Left hindlimb (tissue), 1 donor: Measurements from ENCODE around the gene PECR.
A peak's percentile ranks its signal among the peaks of the same experiment; 100 is the strongest.
"Not testable (repeated sequence)": the region's sequence is repeated elsewhere in the genome, so short reads cannot be mapped to it uniquely, and the experiment has no call there.

Experiments
- DNase-seq: peaks from one replicate; pipeline ENCODE4 v3.0.0-alpha.2; 2018

Gene PECR

DNA sequence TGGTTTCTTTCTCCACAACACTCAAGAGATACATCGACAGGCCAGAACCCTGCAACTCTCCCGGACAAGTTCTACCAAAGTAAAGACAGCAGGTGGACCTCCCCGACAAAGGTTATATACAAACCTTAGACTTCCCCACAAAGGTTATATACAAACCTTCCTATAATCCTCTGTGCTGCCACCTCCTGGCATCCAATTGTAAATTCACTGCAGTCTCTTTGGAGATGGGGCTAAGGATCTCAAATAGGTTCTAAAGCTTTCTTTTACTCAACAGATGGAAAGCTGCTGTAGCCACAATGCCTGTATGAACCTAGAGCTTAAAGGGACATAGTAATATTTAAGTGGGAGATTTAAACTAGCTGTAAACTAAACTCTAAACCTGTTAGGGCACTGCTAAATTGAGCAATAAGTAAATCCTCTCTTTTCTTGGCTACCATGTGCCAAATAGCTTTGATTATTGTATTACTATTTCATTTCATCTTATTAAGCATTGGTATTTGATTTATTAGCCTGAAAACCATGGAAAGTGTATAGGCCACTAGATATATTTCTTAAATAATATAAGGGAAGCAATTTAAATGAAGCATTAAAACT lies 58.5 kb downstream of the PECR start:
- DNase-seq: no peak

DNA sequence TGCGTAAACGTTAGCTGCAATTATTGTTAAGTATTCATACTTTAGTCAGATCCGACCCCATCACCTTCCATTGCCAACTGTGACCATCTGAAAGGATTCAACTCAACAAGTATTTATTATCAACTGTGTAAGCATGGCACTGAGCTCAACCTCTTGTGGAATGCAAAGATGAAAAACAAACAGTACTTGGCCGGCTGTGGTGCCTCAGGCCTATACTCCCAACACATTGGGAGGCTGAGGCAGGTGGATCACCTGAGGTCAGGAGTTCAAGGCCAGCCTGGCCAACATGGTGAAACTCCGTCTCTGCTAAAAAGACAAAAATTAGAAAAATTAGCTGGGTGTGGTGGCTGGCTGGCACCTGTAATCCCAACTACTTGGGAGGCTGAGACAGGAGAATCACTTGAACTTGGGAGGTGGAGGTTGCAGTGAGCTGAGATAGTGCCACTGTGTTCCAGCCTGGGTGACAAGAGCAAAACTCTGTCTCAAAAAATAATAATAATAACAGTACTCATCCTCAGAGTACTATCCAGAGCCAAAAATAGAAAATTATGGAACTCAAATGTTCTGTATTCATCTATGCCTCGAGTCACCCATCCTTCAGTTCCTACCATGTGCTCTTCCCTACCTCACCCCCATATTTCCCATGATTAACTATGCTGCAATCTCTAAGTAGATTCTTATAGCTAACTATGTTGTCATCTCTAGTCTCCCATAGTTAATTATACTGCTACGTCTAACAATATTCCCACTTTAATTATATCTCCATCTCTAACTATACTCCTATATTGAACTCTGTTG lies 59.6 kb downstream of the PECR start:
- DNase-seq: no peak

DNA sequence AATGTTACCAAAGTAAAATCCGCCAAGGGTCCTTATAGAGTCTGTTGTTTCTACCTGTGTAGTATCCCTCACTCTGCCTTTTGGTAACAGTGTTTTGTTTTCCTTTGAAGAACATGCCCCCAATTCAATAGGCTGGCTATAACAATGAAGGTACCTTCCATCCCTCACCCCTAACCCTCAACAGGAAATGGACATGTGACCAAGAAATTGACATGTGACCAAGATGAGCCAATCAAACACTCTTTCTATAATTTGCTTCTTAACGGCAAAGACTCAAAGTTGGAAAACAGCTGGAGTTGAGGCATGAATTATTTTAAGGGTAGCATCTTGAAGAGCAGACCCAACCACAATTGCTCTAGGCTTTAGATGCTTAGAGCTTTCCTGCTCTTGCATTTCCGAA lies 62.9 kb downstream of the PECR start:
- DNase-seq: no peak

DNA sequence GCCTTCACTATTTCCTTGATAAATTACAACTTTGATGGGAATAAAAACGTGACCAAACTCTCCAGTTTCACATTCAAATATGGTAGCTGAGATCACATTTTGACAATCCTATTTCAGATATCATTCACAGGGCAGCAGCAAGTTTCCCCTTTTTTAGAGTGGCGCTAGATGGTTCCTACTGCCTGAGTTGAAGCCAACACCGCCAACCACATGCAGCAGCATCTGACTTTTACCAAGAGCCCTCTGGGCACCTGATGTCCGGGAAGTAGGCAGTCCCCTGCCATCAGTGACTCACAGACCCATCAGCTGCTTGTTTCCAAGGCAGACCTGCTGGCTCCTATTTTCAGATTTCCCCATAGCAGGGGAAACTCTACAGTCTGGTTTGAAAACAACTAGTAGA lies 64.2 kb downstream of the PECR start:
- no peak for DNase-seq

DNA sequence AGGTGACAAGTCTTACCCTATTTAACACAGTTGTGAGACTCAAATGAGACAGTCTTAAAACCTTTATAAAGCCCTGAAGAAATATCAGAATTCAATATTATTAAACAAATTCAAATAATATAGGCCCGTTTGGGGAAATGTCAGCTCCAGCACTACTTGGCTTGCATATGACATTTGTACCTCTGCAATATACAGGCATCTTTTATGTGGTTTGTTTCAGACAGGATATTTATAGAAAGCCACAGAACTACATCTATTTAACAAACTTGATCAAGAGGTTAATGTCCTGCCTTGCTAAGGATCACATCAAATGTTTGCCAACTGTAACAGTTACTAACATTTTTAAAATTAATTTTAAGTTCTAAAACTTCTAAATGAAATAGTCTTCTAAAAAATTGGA lies 65.0 kb downstream of the PECR start:
- DNase-seq: no peak

DNA sequence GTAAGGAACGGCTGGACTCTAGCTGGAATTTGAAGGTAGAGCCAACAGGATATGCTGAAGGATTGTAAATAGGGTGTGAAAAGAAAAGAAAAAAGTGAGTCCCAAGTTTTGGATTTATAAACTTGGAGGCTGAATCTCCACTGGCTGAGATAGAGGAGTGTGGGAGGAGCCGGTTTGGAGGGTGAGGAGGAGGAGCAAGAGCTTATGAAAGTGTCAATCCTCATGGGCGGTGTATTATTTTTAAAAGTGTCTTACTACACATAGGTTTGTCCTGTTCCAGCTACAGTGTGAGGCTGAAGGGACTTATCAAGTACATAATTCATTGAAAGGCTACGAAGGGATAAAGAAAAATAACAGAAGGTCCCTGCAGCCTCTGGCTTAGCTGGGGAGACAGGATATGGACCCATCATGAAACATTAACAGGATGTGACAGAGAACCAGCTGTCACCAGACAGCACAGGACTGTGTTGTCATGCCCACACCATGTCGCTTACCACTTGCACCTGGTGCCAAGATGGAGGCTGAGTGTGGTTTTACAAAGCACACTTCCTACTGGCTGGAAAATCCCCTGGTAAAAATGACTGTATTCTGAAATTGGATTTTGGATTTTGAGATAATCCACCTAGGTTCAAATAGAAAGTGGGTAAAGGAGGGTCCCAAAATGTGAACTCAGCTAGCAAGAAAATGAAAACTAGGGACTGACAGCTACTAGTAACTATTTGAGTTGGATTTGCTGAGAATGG lies 65.7 kb downstream of the PECR start:
- no peak for DNase-seq

DNA sequence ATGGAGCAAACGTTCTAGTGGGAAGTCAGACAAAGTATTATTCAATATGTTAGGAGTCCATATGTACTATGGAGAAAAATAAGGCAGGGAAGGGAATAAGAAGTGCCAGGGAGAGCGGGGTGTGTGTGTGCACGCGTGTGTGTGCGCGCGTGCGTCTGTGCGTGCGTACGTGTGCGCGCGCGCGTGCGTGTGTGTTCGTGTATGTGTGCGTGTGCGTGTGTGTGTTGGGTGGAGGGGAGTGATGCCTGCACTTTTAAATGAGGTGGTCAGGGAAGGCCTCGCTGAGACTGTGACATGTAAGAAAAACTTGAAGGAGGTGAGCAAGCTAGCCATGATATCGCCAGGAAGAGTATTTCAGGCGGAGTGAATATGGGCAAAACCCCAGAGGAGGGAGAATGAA lies 66.6 kb downstream of the PECR start:
- no peak for DNase-seq

DNA sequence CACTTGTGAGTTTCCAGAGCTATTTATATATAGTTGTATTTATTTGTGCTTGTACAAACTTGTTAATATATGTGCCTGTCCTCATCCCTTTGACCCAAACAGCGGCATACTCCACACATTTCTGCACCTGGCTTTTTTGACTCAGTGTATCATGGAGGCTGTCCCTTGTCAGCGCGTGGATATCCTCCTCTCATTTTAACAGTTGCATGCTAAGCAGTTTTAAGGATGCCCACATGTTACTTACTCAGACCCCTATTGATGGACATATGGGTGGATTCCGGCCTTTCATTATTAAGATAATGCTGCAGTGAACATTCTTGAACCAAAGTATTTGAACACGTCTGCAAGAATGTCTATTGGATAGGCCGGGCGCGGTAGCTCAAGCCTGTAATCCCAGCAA lies 67.6 kb downstream of the PECR start:
- no peak for DNase-seq

DNA sequence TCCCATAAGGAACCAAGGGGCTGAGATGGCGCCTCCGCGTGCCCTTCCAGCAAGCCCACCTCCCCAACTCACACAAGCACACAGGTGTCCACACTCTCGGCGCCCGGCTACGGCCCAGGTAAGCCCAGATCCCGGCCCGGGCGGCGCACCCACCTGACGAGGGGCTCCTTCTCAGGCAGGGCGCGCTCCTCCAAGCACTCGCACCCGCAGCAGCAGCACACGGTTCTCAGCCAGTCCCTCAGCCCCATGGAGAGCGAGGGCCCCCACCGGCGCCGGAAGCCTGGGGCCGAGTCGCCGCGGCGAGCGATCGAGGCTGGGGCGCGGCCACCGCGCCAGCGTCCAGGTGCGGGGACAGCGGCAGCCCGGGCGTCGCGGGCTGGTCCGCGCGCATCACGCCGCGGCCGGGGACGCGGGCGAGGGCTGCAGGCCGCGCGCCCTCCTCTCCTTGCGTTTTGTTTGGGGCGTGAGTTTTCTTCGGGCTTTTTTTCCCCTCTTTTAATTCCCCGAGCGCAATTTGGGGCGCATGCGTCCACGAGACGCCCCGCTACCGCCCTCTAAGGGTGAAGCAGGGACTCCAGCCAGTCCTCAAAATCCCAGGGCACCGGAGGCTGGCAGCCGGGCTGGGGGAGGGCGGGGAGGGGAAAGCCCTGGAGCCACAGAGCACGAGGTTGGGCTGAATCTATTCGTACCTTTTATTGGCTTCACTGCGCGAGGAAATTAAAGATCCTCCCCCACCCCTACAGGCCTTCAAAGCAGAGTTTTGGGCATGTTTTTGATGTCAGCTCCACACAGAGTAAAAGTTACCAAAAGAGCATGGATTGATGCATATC lies 68.3 kb downstream of the PECR start, which contains the start of gene MREG:
MREG (minus strand) TSS at position 472 of the 830 bp plus-strand sequence; CDS start at position 248, 224 bp downstream.
- peak; percentile 82 for DNase-seq

DNA sequence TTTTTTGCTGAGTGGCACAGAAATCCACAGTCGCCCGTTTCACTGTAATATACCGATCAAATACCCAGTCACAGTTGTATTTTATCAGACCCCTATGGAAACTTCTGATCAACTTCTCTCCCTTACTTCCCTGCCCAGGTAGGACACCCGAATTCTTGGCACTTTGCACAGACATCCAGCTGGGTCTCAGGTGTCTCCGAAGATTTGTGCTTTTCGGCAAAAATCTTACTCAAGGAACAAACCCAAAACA lies 68.9 kb downstream of the PECR start:
- DNase-seq: no peak

DNA sequence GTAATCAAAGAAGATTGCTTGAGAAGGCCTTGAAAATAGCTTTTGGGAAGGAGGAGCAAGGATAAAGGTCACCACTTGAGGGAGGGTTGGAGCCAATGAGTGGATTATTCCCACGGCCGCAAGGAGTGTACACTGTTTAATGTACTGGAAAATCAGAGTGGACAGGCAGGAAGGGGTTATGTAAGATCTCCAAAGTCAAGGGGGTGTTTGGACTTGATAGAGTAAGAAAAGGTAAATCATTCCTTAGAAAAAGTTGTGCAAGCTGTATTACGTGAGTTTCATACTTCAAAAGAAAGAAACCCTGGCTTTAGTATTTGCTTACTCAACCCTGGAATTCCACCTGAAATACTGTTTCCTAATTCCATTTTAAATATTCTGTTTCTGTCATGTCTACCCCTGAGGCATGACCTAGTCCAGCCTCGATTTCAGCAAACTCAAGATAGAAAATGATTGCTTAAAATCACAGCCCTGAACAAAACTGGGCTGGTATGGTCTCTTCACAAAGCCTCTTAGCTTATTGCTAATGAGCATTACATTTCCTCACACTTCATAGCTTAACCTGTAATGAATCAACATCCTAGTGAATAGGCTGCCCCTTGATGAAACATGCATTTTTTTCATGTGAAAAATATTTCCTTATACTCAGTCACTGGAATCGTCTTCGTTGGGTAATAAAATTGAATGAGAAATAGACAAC lies 69.3 kb downstream of the PECR start:
- no peak for DNase-seq

DNA sequence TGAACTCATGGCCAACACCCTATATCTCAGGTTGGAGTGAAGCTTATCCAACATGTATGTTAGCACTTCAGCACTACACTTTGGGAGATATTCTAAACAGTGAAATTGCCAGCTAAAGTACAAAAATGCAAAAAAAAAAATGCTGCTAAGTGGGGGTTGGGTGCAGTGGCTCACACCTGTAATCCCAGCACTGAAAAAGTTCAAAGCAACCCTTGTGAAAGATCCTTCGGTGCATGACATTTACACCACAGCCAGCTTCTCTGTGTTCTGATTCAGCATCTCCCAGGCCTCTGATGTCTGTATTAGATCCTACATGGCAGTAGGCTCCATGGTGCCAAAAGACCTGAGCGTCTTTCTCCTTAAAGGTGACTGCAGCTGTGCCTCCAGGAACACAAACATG lies 72.4 kb downstream of the PECR start:
- DNase-seq: not testable (repeated sequence)

DNA sequence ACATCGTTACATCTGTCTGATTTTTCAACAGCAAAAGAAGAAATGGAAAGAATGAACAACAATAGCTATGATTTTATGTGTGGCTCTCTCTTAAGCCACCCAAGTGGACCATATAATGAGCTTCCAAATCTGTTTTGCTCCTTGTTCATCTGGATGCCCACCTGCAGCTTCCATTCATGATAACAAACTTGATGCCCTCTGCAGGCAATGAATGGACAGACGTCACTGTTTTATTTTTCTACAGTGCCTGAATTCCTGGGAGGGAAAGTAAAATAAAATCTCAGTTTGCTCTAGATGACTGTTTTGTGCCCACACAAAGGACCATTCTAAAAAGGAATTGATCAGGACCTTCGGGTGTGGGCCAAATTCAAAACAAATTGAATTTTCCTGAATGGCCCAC lies 73.2 kb downstream of the PECR start:
- no peak for DNase-seq

DNA sequence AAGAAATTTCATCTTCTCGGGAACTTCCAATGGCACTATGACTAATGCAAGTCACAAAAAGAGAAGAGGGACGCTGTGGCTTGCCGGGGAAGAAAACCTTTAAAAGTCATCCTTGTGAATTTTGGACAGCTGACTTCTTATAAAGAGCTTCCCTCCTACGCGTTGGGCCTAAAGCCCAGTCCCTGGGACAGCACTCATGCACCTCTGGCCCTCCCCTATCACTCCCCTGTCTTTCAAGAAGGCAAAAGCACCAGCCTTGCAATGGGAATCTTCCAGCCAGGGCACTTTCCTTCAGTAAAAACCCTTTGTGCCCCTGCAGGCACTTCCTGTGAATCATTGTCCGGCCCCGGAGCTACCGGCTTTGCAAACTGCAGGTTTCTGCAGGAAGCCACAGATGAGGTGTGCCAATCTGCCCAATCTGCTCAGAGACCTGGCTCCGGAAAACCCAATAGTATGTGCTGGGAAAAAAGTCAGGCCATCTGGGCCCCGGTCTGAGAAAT lies 75.4 kb downstream of the PECR start:
- DNase-seq: no peak

DNA sequence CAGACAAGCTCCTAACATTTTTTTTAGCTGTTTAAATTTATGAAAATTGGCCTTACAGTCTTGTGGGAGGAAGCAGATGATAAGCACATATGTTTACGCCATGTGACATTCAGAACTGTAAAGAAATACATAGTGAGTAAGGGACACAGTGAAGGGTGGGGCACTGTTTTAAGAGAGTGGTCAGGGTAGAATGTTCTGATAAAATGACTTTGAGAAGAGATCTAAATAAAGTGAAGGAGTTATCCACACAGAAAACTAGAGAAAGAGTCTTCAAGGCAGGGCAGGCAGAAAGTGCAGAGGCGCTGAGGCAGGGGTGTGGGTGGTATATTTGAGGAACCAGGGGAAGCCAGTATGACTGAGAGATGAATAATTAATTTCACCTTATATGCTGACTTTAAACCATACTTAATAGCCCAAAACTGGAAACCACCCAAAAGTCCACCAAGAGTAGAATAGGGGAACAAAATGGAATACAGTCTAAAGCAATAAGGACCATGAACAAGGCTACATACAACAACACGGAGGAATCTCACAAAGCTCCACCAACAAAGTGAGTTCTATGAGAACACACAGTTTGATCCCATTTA lies 76.8 kb downstream of the PECR start:
- no peak for DNase-seq

DNA sequence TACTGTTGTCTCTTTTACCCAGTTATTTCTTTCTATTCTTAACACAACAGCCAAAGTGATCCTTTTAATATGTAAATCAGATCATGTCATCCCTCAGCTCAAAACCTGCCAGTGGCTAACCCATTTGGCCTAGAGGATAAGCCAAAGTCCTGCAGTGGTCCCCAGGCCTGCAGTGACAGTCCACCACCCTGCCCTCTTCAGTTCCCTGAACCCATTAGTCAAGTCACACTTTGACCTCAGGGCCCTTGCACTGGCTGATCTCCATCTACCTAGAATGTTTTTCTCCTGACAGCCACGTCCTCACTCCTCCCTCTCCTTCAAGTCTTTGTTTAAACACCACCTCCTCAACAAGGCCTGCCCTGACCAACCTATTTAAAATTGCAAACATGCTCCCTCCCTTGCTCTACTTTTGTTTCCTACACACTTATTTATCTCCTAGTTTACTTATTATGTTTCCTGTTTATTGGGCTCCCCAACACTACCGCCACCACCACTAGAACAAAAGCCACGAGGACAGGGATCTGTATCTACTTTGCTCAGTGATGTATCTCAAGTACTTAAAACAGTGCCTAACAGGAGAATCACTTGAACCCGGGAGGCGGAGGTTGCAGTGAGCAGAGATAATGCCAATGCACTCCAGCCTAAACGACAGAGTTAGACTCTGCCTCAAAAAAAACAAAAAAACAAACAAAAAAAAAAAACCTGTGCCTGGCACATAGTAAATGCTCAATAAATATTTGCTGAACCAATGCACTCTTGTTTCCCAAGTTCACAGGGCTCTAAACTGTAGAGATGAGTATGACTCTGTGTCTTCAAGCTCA lies 77.5 kb downstream of the PECR start:
- no peak for DNase-seq

DNA sequence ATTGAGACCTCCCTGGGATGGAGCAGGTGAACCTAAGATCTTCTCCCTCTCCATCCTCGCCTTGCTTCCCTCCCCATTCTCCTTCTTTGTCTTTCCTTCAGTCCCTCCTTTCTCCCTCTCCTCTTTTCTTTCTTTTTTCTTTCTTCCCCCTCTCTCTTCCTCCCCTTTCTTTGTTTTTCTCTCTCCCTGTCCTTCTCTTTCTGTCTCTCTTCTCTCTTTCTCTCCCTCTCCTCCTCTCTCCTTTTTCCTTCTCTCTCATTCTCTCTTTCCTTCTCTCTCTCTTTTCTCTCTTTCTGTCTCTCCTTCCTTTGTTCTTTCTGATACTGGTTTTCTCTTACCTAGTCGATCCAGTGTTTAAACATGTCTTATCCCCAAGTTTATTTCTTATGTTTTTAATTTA lies 78.9 kb downstream of the PECR start:
- no peak for DNase-seq

DNA sequence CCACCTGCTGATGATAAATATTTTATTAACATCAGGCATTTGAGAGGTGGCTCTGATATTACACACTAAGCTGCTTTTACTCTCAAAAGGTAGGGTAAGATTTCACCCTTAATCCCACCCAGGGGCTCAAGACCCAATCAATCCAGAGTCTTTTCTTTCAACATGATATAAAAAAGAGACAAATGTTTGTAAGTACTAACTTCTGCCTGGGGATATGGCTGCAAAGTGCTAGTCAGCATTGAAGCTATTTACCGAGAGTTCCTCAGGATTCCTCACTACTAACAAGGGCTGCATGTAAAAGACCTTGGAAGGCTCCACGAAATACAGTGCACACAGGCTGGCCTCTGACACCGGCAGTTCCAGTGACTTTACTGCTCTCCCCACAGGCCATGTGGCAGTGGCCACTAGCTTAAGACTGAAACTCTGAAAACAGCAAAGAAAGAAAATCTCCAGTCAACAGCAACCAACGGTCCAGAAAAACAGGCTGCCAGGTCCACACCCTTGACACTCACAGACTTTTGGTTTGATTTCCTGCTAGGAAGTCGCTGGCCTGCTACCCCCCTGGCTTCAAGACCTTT lies 79.4 kb downstream of the PECR start:
- DNase-seq: no peak

DNA sequence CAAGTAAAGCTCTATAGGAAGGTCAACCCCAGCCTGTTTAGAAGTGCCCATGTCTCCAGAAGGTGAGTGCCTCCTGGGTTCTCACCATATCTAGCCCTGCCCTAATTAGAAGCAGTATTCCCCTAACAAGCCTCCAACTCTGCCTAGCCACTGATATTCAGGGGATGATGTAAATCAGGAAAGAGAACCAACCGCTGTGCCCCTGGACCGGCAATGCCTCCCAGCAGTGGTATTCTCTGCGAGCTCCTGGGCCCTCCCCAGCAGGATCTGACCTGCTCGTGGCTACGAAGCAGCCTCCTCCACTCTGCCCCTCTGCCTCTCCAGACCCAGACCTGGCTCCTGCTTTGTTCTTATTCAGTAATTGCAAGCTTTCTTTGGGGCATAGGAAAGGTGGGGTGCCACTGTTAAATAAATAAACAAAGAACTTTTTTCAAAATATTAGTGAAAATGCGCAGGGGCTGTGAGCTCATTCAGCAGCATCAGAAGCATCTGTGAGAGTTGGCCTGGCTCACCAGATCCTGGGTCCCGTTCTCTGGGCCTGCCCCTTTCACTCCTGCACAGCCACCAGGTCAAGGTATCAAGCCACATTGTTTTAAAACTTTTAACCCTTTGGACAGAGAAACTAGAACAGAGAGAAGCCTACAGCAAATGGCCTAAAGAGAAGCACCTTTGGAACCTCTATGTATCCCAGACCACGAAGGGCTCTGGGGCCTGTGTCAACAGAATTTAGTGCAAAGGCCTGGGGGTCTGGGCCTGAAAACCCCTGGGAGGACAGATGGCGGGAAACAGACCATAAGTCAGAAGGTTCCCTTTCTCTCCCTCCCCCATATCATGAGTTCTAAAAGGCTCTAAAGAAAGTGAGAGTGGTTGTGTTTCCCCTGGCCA lies 80.2 kb downstream of the PECR start:
- no peak for DNase-seq

DNA sequence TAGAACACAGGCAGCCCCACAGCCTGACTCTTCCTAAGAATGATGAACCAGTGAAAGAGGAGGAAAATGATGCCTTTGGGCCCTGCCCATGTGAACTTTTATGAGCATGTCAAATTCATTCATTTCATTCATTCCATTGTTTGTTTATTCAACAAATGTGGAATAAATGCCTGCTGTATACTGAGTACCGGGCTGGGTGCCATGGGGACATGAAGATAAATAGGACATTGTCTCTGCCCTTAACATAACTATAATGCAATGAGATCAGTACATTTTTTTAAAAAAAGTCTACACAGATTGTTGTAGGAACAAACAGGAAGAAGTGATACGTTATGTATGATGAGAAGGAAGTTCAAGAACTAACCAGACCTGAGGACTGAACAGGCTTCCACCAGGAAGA lies 83.0 kb downstream of the PECR start:
- no peak for DNase-seq
